Subcutaneous adipose tissue (tissue), 4 donors: ENCODE results near the gene SLC25A19. TPM values are rescaled to one million over a fixed set of nuclear protein-coding genes. Genes with fewer than 3 reads are reported as not detected.

Source experiments
- CTCF ChIP-seq: fragments of 450-650 bp; IDR thresholded peaks from one replicate; pipeline ENCODE4 v1.5.1; 2016; ENCODE audit warnings: low read depth, mild to moderate bottlenecking, control low read depth, antibody characterized with exemption, moderate library complexity
- total RNA-seq, 4 donors: library from RNA; depleted of rRNA; stranded (reverse); fragments of >200 nt; gene quantifications; one replicate each; pipeline ENCODE4 v1.1.0, GENCODE V29; 2016

Gene SLC25A19
- total RNA-seq, 4 donors from 2014 or later = 8.4 to 18.5 (median 14.3) TPM

- TF ChIP-seq CTCF = no peak
Measured at GRCh38 chr17:75263055-75263454, 26.2 kb downstream of the SLC25A19 start.

GRCh38 chr17:75262112-75262606 lies 27.1 kb downstream of the SLC25A19 start:
- TF ChIP-seq CTCF = no peak

- TF ChIP-seq CTCF = no peak
Measured at GRCh38 chr17:75261336-75262111, 27.7 kb downstream of the SLC25A19 start, which contains the start of the genes GGA3 and MRPS7. GGA3 (minus strand) TSS chr17:75261606; CDS start chr17:75261587, 19 bp downstream. MRPS7 (plus strand) TSS chr17:75261879; CDS start chr17:75261901, 22 bp downstream.

GRCh38 chr17:75260641-75261335 lies 28.4 kb downstream of the SLC25A19 start:
- no peak for TF ChIP-seq CTCF

GRCh38 chr17:75252039-75252816 lies 37.0 kb downstream of the SLC25A19 start:
- no peak for TF ChIP-seq CTCF

- no peak for TF ChIP-seq CTCF
Measured at GRCh38 chr17:75250009-75250471, 39.2 kb downstream of the SLC25A19 start.

GRCh38 chr17:75249564-75249963 lies 39.7 kb downstream of the SLC25A19 start:
- no peak for TF ChIP-seq CTCF
